ENCODE measurements around the gene NSF. TPM values are rescaled to one million over a fixed set of nuclear protein-coding genes. Genes with fewer than 3 reads are reported as not detected.

NSF gene
- total and polyA plus RNA-seq, 2 donors (not counting 3 experiments of a cell fraction or from before 2014, with no cell fraction given) = 18.5 to 43.7 TPM

DNA sequence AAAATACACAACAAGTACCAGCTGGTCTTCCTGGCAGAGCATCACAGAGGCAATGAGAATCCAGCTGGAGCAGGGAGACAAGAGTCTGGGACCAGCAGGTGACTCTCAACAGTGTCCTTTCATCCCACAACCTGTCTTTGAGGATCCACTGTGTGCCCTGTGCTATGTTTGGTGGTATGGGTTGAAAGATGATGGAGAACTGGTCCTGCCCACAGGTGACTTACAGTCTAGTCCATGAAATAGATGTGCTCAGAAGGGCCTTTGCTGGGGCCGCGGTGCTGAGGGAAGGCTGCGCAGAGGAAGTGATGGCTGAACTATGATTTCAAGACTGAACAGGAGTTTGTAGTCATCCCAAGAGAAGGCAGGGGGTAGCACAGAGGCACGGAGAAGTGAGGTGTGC is 210.1 kb downstream of the NSF start:
- Histone ChIP-seq H3K4me3 (replicated peaks in 1 of 3; ENCODE audit: insufficient read depth in 1 of 3, low read depth in 1 of 3, low read length in 3 of 3) (no peak overlapping the region), H2AFZ (ENCODE audit: low read depth, low read length) (no peak overlapping the region), H3K27ac (ENCODE audit: insufficient read depth, low read depth, low read length) (no peak overlapping the region), H3K36me3 (ENCODE audit: control insufficient read depth in 2 of 2, extremely low read depth in 1 of 2, insufficient read depth in 2 of 2, low read length in 2 of 2) (no peaks in the 10 kb centered on the region), H3K27me3 (ENCODE audit: control insufficient read depth in 2 of 2, insufficient read depth in 2 of 2, low read length in 2 of 2) (peaks cover 0 to 2% of the 10 kb centered on the region in 2 experiments), H3K9me1 (replicated peaks; ENCODE audit: control insufficient read depth, extremely low read depth, insufficient read depth, low read length) (no peaks in the 10 kb centered on the region), H3K9me3 (replicated peaks; ENCODE audit: control insufficient read depth, insufficient read depth, low read length) (no peaks in the 10 kb centered on the region), H3K4me2 (ENCODE audit: insufficient read depth, low read length) (no peak overlapping the region), H3K79me2 (ENCODE audit: control insufficient read depth, insufficient read depth, low read length) (no peaks in the 10 kb centered on the region), H3K4me1 (ENCODE audit: control insufficient read depth, extremely low read depth, insufficient read depth, low read length) (no peaks in the 10 kb centered on the region), H4K20me1 (replicated peaks; ENCODE audit: control insufficient read depth, extremely low read depth, insufficient read depth, low read length) (no peaks in the 10 kb centered on the region), H3K9ac (replicated peaks; ENCODE audit: extremely low read depth, insufficient read depth, low read length) (no peak overlapping the region)
- intact Hi-C loops (cut with micrococcal nuclease) = no loop called here
- TF ChIP-seq, protein P1, sequence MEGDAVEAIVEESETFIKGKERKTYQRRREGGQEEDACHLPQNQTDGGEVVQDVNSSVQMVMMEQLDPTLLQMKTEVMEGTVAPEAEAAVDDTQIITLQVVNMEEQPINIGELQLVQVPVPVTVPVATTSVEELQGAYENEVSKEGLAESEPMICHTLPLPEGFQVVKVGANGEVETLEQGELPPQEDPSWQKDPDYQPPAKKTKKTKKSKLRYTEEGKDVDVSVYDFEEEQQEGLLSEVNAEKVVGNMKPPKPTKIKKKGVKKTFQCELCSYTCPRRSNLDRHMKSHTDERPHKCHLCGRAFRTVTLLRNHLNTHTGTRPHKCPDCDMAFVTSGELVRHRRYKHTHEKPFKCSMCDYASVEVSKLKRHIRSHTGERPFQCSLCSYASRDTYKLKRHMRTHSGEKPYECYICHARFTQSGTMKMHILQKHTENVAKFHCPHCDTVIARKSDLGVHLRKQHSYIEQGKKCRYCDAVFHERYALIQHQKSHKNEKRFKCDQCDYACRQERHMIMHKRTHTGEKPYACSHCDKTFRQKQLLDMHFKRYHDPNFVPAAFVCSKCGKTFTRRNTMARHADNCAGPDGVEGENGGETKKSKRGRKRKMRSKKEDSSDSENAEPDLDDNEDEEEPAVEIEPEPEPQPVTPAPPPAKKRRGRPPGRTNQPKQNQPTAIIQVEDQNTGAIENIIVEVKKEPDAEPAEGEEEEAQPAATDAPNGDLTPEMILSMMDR (IDR thresholded peaks at IDR 0.05; ENCODE audit: extremely low read depth in 1 of 2, insufficient read depth in 1 of 2, low read depth in 1 of 2, low read length in 2 of 2) = no peak
- TF ChIP-seq POLR2A (IDR thresholded peaks at IDR 0.05; ENCODE audit: low read depth, low read length) (no peak), MYC (IDR thresholded peaks at IDR 0.05; ENCODE audit: low read depth, low read length) (no peak), FOS (IDR thresholded peaks at IDR 0.05; ENCODE audit: borderline replicate concordance, insufficient read depth, low read length) (no peak), EZH2 (IDR thresholded peaks at IDR 0.05; ENCODE audit: borderline replicate concordance, low read depth, low read length, severe bottlenecking) (no peak), JUN (IDR thresholded peaks at IDR 0.05; ENCODE audit: borderline replicate concordance, insufficient read depth, insufficient read length, low read depth) (no peak), GATA2 (IDR thresholded peaks at IDR 0.05; ENCODE audit: insufficient read depth, insufficient read length, low read depth, low read length) (no peak)
- CTCF ChIA-PET = no interaction called here
- no TSS peak for BruUV-seq (replicated peaks)
- FAIRE-seq = no peak
- POLR2A ChIA-PET = no interaction called here
- DNase-seq (ENCODE audit: low read depth, low spot score) = no peak
- dilution Hi-C loops (cut with MboI; ENCODE audit: extremely low pct_ligation_motif_present, low sequenced_read_pairs) = no loop called here
